RWPE2 (cell line): ENCODE results near the gene RELA.
A peak's percentile ranks its signal among the peaks of the same experiment; 100 is the strongest.

Experiments used
- ATAC-seq: fragments of 200-7000 bp; cut with Tn5 transposase; 3 replicates; pipeline ENCODE4 v1.9.1; 2021; ENCODE audit warnings: low read depth
- DNase-seq: peaks from one replicate; pipeline ENCODE4 v3.0.0-alpha.2; 2020; ENCODE audit warnings: low spot score
- H3K27ac ChIP-seq: fragments of 450-650 bp; 2 replicates; pipeline ENCODE4 v1.5.1; 2017; ENCODE audit warnings: mild to moderate bottlenecking; ENCODE audit not compliant: poor library complexity, severe bottlenecking
- H3K27me3 ChIP-seq: fragments of 250-450 bp; sonication (Bioruptor Pico); 2 replicates; pipeline ENCODE4 v1.5.1; 2021; ENCODE audit warnings: mild to moderate bottlenecking, moderate library complexity; ENCODE audit not compliant: insufficient read depth, poor library complexity, severe bottlenecking
- H3K36me3 ChIP-seq: fragments of 250-450 bp; sonication (Bioruptor Pico); 2 replicates; pipeline ENCODE4 v1.5.1; 2020; ENCODE audit warnings: low read depth, mild to moderate bottlenecking, moderate library complexity
- H3K4me1 ChIP-seq: fragments of 250-450 bp; sonication (Bioruptor Pico); 2 replicates; pipeline ENCODE4 v1.5.1; 2021; ENCODE audit warnings: mild to moderate bottlenecking, moderate library complexity; ENCODE audit not compliant: insufficient read depth, poor library complexity, severe bottlenecking
- H3K4me3 ChIP-seq: fragments of 250-450 bp; sonication (Bioruptor Pico); 2 replicates; pipeline ENCODE4 v1.5.1; 2021; ENCODE audit warnings: mild to moderate bottlenecking, moderate library complexity; ENCODE audit not compliant: severe bottlenecking
- H3K9me3 ChIP-seq: fragments of 250-450 bp; sonication (Bioruptor Pico); 2 replicates; pipeline ENCODE4 v1.5.1; 2021; ENCODE audit warnings: mild to moderate bottlenecking, moderate library complexity; ENCODE audit not compliant: severe bottlenecking
- CTCF ChIP-seq: fragments of 450-650 bp; IDR thresholded peaks from one replicate; pipeline ENCODE4 v1.5.1; 2017; ENCODE audit warnings: mild to moderate bottlenecking, moderate library complexity; ENCODE audit not compliant: poor library complexity, severe bottlenecking

RELA gene

GRCh38 chr11:65618763-65619162 lies 44.0 kb downstream of the RELA start:
- no peak overlapping the region for H3K4me3 ChIP-seq
- no peak overlapping the region for H3K27ac ChIP-seq
- peaks cover 51% of the 10 kb centered on the region for H3K36me3 ChIP-seq
- no peaks in the 10 kb centered on the region for H3K27me3 ChIP-seq
- ATAC-seq (no peak), DNase-seq (no peak)
- no peaks in the 10 kb centered on the region for H3K9me3 ChIP-seq
- TF ChIP-seq CTCF, result no peak
- H3K4me1 ChIP-seq, result no peaks in the 10 kb centered on the region

GRCh38 chr11:65617990-65618751 lies 44.5 kb downstream of the RELA start:
- no peak for DNase-seq
- peaks cover 48% of the 10 kb centered on the region for H3K36me3 ChIP-seq
- no peak overlapping the region for H3K27ac ChIP-seq
- H3K27me3 ChIP-seq, result no peaks in the 10 kb centered on the region
- no peaks in the 10 kb centered on the region for H3K4me1 ChIP-seq
- no peak for TF ChIP-seq CTCF
- ATAC-seq, result no peak
- no peaks in the 10 kb centered on the region for H3K9me3 ChIP-seq
- H3K4me3 ChIP-seq, result no peak overlapping the region

- Histone ChIP-seq H3K36me3 (peaks cover 39% of the 10 kb centered on the region), H3K9me3 (no peaks in the 10 kb centered on the region), H3K4me1 (no peaks in the 10 kb centered on the region), H3K4me3 (no peak overlapping the region), H3K27ac (no peak overlapping the region), H3K27me3 (no peaks in the 10 kb centered on the region)
- no peak for ATAC-seq
- TF ChIP-seq CTCF, result no peak
- DNase-seq, result no peak
These were observed 45.4 kb downstream of the RELA start for GRCh38 chr11:65617136-65617850.

GRCh38 chr11:65616575-65617001 lies 46.1 kb downstream of the RELA start:
- ATAC-seq, result no peak

More at GRCh38 chr11:65616575-65617001, 46.1 kb downstream of the RELA start:
- Histone ChIP-seq H3K27ac (peak overlapping the region; percentile 81), H3K4me1 (no peaks in the 10 kb centered on the region), H3K4me3 (peak overlapping the region; percentile 66), H3K9me3 (no peaks in the 10 kb centered on the region), H3K36me3 (peaks cover 32% of the 10 kb centered on the region), H3K27me3 (no peaks in the 10 kb centered on the region)
- TF ChIP-seq CTCF, result no peak
- DNase-seq, result no peak
